Stimulated activated CD8-positive, alpha-beta memory T cell treated with anti-CD3 and anti-CD28 coated beads, Interleukin-12 subunit alpha, Interleukin-12 subunit beta, amount 100 ng/mL, for 1 hour (primary cell): ENCODE measurements around the gene TASOR2.
A peak's percentile ranks its signal among the peaks of the same experiment; 100 is the strongest.

Experiments
- DNase-seq: peaks from one replicate; pipeline ENCODE4 v3.0.0-alpha.2; 2020; ENCODE audit warnings: low read depth

TASOR2 gene, protein sequence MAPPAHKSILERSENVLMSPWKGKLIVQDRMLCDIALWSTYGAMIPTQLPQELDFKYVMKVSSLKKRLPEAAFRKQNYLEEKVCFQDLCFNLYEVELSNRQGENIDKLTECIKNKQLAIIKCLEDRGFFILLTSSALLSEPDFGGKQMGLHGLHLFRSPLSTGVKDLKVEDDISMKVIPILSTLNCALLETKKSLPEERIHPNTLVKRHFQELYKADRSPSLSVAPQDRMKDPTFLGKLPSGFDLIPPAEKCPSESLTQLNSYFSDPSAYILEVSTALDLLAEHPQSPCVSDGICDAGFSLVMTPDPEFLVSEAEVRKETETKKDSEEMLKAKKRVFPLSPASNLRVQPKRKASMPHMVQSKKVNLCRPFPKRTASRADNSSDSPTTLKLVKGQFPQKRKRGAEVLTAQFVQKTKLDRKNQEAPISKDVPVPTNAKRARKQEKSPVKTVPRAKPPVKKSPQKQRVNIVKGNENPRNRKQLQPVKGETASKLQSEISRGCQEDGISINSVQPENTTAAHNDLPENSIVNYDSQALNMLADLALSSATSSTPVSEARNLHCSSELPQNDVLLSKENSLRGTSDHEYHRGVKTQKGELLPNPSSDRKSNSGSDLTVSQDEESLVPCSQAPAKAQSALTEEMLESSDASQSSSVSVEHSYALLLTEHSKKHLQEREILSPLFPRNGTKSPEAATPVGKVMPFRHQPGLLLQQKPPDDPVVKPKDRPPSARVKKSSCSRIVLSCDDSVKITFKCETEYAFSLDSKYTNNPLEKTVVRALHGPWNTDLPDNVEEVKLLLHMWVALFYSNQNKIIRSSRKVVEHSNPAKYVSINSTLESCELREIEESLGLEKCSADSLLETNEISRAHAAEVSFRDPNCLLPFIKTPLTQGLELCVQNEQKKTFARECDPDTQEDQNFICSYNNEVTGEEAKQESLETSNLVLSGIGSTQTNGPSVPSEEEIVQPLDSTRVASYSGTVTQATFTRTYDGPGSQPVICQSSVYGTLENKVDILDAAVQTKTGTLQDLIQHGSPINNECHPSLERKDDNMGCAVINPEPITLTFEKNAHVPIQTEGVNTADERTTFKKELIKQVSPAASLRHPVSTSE (N-terminal part only)

DNA sequence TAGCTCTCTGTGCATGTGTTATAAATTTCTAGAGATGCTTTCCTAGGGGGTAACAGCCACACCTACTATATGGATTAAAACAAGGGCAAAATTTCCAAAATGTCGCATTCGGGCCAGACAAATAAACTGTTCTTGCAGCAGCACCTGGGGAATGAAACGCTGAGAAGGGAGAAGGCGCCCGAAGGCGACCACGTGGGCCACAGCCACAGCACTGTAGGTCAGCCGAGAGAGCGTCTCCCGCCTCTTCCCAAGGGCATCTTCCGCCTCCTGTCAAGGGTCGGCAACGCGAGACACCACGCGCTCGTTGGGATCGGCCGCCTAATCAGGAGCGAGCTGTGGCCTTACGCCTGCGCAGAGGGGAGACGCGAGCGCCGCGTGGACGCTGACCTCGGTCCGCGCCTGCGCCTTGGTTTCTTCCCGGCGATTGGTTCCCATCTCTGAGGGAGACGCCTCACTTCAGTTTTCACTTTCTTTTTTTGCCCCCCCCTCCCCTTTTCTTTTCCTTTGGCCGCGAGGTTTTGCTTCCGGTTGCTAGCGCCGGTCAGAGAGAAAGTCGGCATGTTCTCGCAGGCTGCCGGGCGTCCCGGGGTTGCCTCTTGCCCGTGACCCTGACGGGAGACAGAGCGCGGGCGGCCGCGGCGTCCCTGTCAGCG, at the start of gene TASOR2:
TASOR2 (plus strand) TSS at position 521 of the 653 bp plus-strand sequence. CDS start 35,805 bp downstream, outside the sequence.
- DNase-seq = peak; percentile 96

DNA sequence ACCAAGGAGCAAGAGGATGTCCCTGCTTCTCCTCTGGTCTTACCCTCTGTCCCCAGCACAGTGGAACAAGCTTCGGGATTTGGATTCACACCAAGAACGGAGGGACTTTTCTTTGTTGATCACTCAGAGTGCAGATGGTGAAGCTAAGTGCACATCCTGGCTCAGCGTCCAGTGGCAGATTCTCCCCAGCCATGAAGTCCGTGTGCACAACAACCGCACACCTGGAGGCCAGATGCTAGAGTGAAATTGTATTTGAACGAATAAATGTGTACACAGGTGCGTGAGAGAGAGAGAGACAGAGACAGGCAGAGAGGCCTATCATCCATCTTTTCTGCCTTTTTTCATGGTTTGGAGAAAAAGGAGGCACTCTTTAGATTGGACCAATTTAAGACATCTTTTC, 49.7 kb upstream of the TASOR2 start:
- DNase-seq = no peak

DNA sequence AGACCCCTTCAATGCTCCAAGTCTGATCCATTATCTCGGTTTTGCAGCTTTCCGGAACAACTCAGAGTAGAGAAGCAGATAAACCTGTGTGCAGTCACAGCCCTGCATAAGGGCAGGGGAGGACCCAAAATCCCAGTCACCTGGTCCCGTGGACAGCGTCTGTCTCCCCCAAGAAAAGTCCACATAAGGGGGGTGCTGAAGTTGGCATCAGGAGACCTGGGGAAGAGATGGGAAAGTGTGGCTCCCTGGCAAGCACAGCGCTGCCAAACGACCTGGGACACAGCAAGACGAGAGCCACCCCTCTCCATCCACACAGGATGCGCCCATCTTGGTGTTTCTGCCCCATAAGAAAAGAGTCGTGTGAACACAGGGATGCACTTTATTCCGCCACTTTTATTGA, 46.1 kb upstream of the TASOR2 start:
- DNase-seq = no peak

- no peak for DNase-seq
Observed at GRCh38 chr10:5639066-5639465, 45.6 kb upstream of the TASOR2 start.

DNA sequence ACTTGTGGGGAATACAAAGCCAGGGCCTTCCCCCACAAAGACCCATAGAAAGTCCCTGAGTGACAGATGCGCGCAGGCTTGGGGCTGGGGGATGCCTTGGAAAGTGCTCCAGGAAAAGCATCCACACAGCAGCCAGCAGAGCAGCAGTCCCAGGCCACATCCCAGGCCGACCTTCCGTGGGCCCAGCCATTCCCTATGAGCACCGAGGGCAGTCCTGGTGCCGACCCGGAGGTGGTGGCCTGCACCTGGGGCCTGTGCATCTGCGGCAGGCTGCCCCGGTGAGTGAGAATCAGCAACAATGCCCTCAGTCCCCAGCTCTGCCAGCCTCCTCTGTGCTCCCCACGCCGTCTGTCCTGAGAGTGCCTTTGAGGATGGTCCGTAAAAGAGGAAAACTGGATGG, 44.6 kb upstream of the TASOR2 start:
- no peak for DNase-seq

DNA sequence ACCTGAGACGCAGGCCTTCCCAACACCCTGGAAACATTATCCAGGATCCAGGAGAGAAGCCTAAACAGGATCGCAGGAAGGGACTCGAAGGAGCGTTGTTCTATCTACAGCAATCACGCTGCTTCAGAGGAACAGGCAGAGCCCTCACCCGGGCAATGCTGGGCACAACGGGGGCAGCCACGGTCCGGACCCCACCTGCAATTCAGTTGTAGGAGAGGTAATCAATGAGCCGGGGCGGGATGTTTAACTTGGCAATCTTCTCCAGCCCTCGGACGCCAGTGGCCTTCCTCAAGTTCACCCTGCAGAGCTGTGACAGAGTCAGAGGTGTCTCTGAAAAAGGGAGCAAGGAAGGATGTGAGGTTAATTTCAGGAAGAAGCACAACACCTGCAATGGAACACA, 44.1 kb upstream of the TASOR2 start:
- no peak for DNase-seq

DNA sequence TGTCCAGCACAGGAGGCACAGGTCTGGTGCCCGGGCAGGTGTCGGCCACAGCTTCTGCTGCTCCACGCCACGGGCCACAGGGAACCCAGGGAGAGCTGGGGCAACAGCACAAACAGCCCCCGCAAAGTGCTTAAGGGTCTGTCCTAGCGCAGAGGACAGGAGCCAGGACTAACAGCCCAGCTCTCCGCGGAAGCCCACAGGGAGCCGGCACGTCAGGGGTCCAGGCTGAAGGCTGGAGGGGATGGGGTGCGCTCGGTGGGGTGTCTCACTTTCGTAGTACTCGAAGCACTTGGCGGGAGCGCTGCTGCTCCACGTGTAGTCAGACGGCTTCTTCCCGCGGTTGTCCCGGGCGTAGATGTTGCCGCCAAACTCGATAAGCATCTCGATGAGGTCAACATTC, 43.1 kb upstream of the TASOR2 start:
- DNase-seq = no peak

DNA sequence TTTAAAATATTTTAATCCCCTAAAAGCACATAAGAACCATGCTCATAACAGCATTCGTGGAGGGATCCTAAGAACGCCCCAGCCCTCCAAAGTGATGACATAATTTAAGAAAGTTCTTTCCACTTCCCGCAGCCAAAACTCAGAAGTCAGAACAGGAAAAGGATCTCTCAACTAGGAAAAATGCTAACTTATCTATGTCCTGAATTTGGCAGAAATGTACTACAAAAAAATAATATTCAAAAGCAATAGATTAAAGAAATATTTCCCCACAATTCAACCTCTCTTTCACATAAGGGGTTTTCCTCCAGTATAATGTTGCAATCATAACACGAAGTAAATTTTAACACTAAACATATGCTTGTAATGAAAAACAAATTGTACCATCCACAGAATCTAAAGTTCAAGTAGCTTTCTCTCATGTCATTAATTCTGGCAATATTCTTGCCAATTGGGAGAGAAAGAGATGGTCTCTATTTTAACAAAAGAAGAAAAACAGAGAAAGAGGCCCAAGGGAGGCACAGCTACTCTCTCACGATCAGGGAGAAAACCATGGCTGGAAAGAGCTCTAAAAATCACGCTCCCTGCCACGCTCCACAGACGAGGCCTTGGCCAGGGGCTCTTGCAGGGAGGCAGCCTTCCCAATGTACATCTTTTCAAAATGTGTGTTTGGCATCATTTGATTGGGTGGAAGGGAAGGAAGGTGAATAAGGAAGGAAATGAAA, 41.1 kb upstream of the TASOR2 start:
- no peak for DNase-seq

- DNase-seq = no peak
Observed at GRCh38 chr10:5644930-5645329, 39.7 kb upstream of the TASOR2 start.

GRCh38 chr10:5645375-5645774, 39.3 kb upstream of the TASOR2 start:
- DNase-seq = no peak

DNA sequence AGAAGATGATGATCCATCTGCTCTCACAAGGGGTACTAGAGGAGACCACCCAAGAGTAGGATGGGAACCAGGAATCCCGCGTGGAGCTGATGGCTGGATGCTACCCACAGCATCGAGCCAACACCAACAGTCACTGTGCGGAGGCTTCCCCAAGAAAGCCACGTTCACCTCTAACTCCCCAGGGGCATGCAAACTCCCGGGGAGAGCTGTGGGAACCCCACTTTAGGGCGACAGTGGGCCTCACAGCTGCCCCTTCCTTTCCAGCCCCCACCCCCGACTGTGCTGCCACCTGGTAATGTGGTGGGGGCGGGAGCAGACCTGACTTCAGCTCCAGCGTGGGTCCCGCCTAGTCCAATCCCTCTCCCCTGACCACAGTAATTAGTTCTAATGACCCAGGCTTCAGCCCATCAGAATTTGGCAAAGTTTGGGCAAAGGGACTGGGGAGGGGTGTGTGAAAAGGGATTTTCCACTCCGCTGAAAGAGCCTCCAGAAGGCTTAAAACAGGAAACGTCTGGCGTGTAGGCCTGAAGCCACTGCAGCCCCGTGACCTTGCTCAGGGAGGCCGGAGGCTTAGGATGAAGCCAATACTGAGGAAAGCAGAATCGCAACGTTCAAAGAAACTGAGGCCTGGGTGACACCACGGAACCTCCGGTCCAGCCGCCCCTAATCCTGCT, 38.6 kb upstream of the TASOR2 start:
- no peak for DNase-seq

GRCh38 chr10:5647507-5648240, 37.0 kb upstream of the TASOR2 start:
- no peak for DNase-seq

DNA sequence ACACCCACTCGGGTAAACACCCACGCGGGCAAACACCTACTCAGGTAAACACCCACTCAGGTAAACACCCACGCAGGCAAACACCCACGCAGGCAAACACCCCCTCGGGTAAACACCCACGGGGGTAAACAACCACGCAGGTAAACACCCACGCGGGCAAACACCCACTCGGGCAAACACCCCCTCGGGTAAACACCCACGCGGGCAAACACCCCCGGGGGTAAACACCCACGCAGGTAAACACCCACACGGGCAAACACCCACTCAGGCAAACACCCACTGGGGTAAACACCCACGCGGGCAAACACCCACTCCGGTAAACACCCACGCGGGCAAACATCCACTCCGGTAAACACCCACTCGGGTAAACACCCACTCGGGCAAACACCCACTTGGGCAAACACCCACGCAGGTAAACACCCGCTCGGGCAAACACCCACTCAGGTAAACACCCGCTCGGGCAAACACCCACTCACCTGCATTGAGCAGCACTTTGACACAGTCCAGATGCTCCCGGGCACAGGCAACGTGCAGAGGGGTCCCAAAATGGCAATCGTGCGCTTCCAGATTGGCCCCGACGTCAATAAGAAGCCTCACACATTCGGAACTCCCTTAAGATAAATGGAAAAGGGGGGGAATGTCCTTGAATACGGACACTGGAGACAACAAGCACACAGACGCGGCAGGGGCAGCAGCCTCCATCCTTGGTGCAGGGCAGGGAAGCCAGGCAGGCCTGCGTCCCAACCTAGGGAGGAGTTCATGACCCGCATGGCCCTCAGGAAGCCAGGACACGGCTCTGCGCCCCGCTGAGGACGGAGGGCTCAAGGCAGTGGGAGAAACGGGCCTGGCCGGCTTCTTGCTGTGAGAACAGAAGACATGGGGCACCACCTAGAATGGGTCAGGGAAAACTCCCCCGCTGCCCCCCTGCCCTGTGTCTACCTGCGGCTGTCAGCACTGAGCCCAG, 35.9 kb upstream of the TASOR2 start:
- no peak for DNase-seq

DNA sequence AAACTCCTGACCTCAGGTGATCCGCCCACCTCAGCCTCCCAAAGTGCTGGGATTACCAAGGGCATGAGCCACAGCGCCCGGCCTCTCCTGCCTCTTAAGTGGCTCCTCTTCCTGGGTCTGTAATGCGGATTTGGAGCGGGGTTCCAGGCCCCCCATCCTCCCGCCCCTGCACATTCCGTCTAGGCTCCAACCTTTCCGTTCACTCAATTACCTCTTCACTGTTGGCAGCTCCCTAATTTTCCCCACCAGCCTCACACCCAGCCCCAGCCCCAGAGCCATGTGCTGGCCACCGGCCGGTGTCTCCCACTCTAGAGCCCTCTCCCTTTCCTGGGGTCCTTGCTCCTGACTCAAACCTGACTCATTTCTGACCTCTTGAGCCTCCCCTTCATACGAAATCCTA, 34.9 kb upstream of the TASOR2 start:
- DNase-seq = no peak

GRCh38 chr10:5650664-5651387, 33.8 kb upstream of the TASOR2 start:
- DNase-seq = no peak

- no peak for DNase-seq
Observed at GRCh38 chr10:5651388-5651764, 33.3 kb upstream of the TASOR2 start.

DNA sequence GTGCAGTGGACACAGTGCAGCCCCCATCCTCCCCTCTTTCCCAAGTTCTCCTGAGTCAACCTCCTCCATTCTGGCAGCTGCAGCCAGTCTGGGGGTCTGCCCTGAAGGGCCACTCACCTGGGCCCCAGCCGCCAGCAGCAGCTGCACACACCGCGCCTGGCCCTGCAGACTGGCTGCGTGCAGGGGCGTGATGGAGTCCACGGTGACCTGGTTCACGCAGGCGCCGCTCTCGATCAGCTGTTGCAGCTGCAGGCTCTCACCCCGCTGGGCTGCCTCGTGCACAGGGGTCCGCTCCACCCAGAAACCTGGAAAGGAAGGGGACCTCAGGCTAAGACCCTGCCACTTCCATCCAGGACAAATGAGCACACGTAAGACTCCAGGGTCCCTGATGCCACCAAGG, 31.9 kb upstream of the TASOR2 start:
- no peak for DNase-seq

DNA sequence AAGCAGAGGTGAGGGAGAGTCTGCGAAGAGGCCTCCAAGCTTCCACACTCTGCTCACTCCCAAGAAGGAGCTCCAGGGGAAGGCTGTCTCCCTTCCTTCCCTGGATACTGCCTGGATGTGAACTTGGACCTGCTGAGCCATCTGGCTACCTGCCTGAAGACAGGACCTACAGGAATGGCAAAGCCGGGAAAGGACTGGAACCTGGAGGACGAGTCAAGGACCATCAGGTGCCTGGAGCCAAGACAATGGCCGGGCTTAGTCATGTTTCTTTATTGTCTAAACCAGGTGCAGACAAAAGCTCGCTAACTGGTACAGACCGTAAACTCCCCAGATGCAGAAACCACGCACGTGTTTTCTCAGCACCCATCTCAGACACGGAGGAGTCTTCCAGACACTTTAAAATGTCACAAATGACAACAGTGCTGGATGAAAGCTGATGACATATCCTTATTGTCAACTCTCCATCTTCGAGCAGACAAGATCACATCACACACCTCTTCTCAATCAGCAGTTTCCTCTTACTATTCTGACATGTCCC, 30.4 kb upstream of the TASOR2 start:
- no peak for DNase-seq
